Measurements from ENCODE around the gene SHB.

GRCh38 chr9:38015266-38015665, 53.8 kb downstream of the SHB start:
- no peak for TF ChIP-seq EZH2 (IDR thresholded peaks at IDR 0.05; ENCODE audit: low read length, missing control alignments)
- TF ChIP-seq, protein P1, sequence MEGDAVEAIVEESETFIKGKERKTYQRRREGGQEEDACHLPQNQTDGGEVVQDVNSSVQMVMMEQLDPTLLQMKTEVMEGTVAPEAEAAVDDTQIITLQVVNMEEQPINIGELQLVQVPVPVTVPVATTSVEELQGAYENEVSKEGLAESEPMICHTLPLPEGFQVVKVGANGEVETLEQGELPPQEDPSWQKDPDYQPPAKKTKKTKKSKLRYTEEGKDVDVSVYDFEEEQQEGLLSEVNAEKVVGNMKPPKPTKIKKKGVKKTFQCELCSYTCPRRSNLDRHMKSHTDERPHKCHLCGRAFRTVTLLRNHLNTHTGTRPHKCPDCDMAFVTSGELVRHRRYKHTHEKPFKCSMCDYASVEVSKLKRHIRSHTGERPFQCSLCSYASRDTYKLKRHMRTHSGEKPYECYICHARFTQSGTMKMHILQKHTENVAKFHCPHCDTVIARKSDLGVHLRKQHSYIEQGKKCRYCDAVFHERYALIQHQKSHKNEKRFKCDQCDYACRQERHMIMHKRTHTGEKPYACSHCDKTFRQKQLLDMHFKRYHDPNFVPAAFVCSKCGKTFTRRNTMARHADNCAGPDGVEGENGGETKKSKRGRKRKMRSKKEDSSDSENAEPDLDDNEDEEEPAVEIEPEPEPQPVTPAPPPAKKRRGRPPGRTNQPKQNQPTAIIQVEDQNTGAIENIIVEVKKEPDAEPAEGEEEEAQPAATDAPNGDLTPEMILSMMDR (conservative IDR thresholded peaks at IDR 0.05 in 1 of 2, IDR thresholded peaks at IDR 0.05 in 1 of 2; ENCODE audit: low read depth in 1 of 2, low read length in 2 of 2): no peak
